Smooth muscle cell (in vitro differentiated cells): ENCODE data around the gene SC5D. TPM values are rescaled to one million over a fixed set of nuclear protein-coding genes. Genes with fewer than 3 reads are reported as not detected.

Experiments
- DNase-seq: peaks from one replicate; lab custom pipeline; 2025; ENCODE audit not compliant: unreplicated experiment; lab: John Stamatoyannopoulos, UW
- H2AFZ ChIP-seq: fragments of 200-600 bp; sonication (generic); 2 replicates; pipeline ENCODE4 v1.6.0; 2016; ENCODE audit warnings: antibody characterized with exemption, low read depth, mild to moderate bottlenecking
- H3F3A ChIP-seq: fragments of 200-600 bp; sonication (generic); 2 replicates; pipeline ENCODE4 v1.6.0; 2017; ENCODE audit warnings: antibody characterized with exemption, low read depth
- H3K27ac ChIP-seq: fragments of 200-600 bp; sonication (generic); 2 replicates; pipeline ENCODE4 v1.5.1; 2016; ENCODE audit warnings: low read depth, mild to moderate bottlenecking
- H3K27me3 ChIP-seq: fragments of 200-600 bp; sonication (generic); 2 replicates; pipeline ENCODE4 v1.6.1; 2016; ENCODE audit warnings: low read depth, mild to moderate bottlenecking
- H3K36me3 ChIP-seq: fragments of 200-600 bp; sonication (generic); 2 replicates; pipeline ENCODE4 v1.5.1; 2016; ENCODE audit warnings: low read depth
- H3K4me1 ChIP-seq: fragments of 200-600 bp; sonication (generic); 2 replicates; pipeline ENCODE4 v1.5.1; 2016; ENCODE audit warnings: low read depth
- H3K4me2 ChIP-seq: fragments of 200-600 bp; sonication (generic); 2 replicates; pipeline ENCODE4 v1.6.0; 2016; ENCODE audit warnings: mild to moderate bottlenecking
- H3K4me3 ChIP-seq: fragments of 200-600 bp; sonication (generic); 2 replicates; pipeline ENCODE4 v1.5.1; 2016; ENCODE audit warnings: mild to moderate bottlenecking
- H3K79me2 ChIP-seq: fragments of 200-600 bp; sonication (generic); 2 replicates; pipeline ENCODE4 v1.6.0; 2016; ENCODE audit warnings: low read depth, mild to moderate bottlenecking
- H3K9ac ChIP-seq: fragments of 200-600 bp; sonication (generic); 2 replicates; pipeline ENCODE4 v1.6.0; 2016; ENCODE audit warnings: low read depth
- H3K9me3 ChIP-seq: fragments of 200-600 bp; sonication (generic); replicated peaks from 2 replicates; pipeline ENCODE4 v1.5.1; 2016; ENCODE audit warnings: low read depth
- H4K20me1 ChIP-seq: fragments of 200-600 bp; sonication (generic); 2 replicates; pipeline ENCODE4 v1.6.0; 2016; ENCODE audit warnings: low read depth
- CTCF ChIP-seq: fragments of 200-600 bp; sonication (generic); IDR thresholded peaks from 2 replicates; pipeline ENCODE4 v1.5.1; 2017; ENCODE audit warnings: borderline replicate concordance, mild to moderate bottlenecking, antibody characterized with exemption; ENCODE audit not compliant: insufficient read depth, poor library complexity, severe bottlenecking
- WGBS: methylation state at CpG from one replicate; pipeline ENCODE4 v1.1.7; 2016; ENCODE audit warnings: low lambda C conversion rate; 5-methylcytosine and 5-hydroxymethylcytosine counted together
- polyA plus RNA-seq: library from polyadenylated mRNA; unstranded; fragments of >200 nt; fragmentation: Nextera tagmentation; extraction: Ambion mirVana; gene quantifications from 2 replicates; pipeline ENCODE4 v1.2.1, GENCODE V29; 2016
- total RNA-seq: library from RNA; depleted of rRNA; stranded (reverse); fragments of >200 nt; gene quantifications from 2 replicates; pipeline ENCODE4 v1.2.3, GENCODE V29; 2014

The SC5D gene
- total and polyA plus RNA-seq, 2 experiments from 2014 or later: 59.5 to 138 TPM

GRCh38 chr11:121253951-121254350, 38.6 kb upstream of the SC5D start:
- Histone ChIP-seq H3F3A (peaks cover 4% of the 10 kb centered on the region), H2AFZ (no peak overlapping the region), H3K9ac (no peak overlapping the region), H4K20me1 (no peaks in the 10 kb centered on the region), H3K4me3 (no peak overlapping the region), H3K27me3 (no peaks in the 10 kb centered on the region), H3K79me2 (no peaks in the 10 kb centered on the region), H3K4me1 (peaks cover 15% of the 10 kb centered on the region), H3K4me2 (no peak overlapping the region), H3K9me3 (no peaks in the 10 kb centered on the region), H3K27ac (no peak overlapping the region), H3K36me3 (no peaks in the 10 kb centered on the region)
- DNase-seq: no peak
- no peak for TF ChIP-seq CTCF

DNA sequence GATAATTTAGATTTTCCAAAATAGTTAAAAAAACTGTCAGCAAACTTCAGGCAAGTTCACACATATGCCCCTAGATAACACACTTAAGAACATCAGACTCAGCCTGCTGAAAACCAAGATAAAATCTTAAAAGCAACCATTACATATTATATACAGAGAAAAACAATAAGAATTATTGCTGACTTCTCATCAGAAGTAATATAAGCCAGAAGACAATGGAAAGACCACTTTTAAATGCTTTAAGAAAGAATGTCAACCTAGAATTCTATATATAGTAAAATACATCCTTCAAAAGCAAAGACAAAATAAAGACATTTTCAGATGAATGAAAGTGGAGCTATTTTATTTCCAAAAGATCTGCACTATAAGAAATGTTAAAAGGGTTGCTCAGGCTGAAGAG, 37.8 kb upstream of the SC5D start:
- no peak overlapping the region for H3K4me3 ChIP-seq
- H3K9me3 ChIP-seq: no peaks in the 10 kb centered on the region
- no peak overlapping the region for H2AFZ ChIP-seq
- H3K4me2 ChIP-seq: no peak overlapping the region
- no peaks in the 10 kb centered on the region for H3K36me3 ChIP-seq
- no peak overlapping the region for H3K9ac ChIP-seq
- no peaks in the 10 kb centered on the region for H3K27me3 ChIP-seq
- H3K27ac ChIP-seq: no peak overlapping the region
- no peak for DNase-seq
- H3K79me2 ChIP-seq: no peaks in the 10 kb centered on the region
- TF ChIP-seq CTCF: no peak
- no peaks in the 10 kb centered on the region for H4K20me1 ChIP-seq
- H3K4me1 ChIP-seq: peaks cover 10% of the 10 kb centered on the region
- H3F3A ChIP-seq: peaks cover 4% of the 10 kb centered on the region

DNA sequence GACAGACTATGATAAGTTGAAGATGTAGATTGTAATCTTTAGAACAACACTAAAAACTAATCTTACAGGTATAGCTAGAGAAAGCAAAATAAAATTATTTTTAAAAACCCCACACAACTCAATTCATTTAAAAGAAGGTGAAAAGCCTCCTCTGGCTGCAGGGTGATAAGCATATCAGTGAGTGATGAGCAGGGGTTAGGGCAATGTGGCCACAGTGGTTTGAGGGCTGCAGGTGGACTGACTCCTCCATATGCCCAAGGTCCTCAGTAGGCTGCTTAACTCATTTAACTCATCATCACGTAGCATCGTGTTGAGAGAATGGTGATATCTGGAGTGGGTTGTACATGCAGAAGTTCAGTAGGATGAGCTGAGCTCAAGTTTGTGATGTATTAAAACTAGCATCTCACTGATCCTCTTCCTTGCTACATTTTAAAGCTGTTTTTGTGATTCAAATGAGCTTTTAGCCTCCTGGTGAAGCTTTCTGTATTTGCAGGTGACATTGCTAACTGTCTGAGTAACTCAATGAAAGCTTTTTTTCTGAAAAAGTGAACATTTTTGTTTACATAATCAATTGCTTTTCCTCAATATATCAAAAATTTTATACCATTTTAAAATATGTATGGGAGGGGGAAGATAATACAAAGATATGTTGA, 37.0 kb upstream of the SC5D start:
- TF ChIP-seq CTCF: no peak
- Histone ChIP-seq H4K20me1 (no peaks in the 10 kb centered on the region), H3K36me3 (no peaks in the 10 kb centered on the region), H3K79me2 (no peaks in the 10 kb centered on the region), H3K9ac (no peak overlapping the region), H3K4me2 (no peak overlapping the region), H2AFZ (no peak overlapping the region), H3K27ac (no peak overlapping the region), H3K9me3 (no peaks in the 10 kb centered on the region), H3K4me3 (no peak overlapping the region), H3K27me3 (no peaks in the 10 kb centered on the region), H3K4me1 (peaks cover 6% of the 10 kb centered on the region), H3F3A (peaks cover 4% of the 10 kb centered on the region)
- WGBS: 82% methylated on average over 2 of the region's 2 CpGs
- DNase-seq: no peak

- DNase-seq: no peak
Measured at GRCh38 chr11:121257289-121257688, 35.3 kb upstream of the SC5D start.

More at GRCh38 chr11:121257289-121257688, 35.3 kb upstream of the SC5D start:
- no peaks in the 10 kb centered on the region for H3K79me2 ChIP-seq
- H3K4me2 ChIP-seq: peak overlapping the region; percentile 41
- no peaks in the 10 kb centered on the region for H3K27me3 ChIP-seq
- no peak overlapping the region for H3K9ac ChIP-seq
- H3F3A ChIP-seq: peaks cover 4% of the 10 kb centered on the region
- TF ChIP-seq CTCF: no peak
- H3K36me3 ChIP-seq: no peaks in the 10 kb centered on the region
- no peak overlapping the region for H2AFZ ChIP-seq
- no peaks in the 10 kb centered on the region for H4K20me1 ChIP-seq
- peak overlapping the region; percentile 50 for H3K27ac ChIP-seq
- H3K4me3 ChIP-seq: no peak overlapping the region
- peaks cover 6% of the 10 kb centered on the region for H3K4me1 ChIP-seq
- no peaks in the 10 kb centered on the region for H3K9me3 ChIP-seq
